ENCODE results near the gene RNFT2. TPM values are rescaled to one million over a fixed set of nuclear protein-coding genes. Genes with fewer than 3 reads are reported as not detected.
"Not testable (repeated sequence)": the region's sequence is repeated elsewhere in the genome, so short reads cannot be mapped to it uniquely, and the experiment has no call there.

Gene RNFT2
- total RNA-seq, 1 experiment from 2014 or later = 4.1 TPM

DNA sequence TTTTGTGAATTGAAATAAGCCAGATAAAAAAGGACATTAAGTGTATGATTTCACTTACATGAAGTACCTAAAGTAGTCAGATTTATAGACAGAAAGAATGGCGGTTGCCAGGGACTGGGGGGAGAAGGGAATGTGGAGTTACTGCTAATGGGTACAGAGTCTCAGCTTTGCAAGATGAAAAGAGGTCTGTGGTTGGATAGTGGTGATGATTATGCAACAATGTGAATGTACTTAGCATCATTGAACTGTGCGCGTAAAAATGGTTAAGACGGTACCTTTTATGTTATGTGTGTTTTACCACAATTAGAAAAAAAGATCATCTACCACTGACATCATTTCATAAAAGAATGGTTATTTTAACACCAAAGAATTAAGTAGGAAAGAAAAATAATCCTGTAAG is 35.9 kb downstream of the RNFT2 start:
- in situ Hi-C loops (cut with HindIII; ENCODE audit: low pct_unique_long_range_greater_than_20kb, low sequenced_read_pairs) = no loop called here
- DNase-seq (ENCODE audit: low read depth) = no peak

DNA sequence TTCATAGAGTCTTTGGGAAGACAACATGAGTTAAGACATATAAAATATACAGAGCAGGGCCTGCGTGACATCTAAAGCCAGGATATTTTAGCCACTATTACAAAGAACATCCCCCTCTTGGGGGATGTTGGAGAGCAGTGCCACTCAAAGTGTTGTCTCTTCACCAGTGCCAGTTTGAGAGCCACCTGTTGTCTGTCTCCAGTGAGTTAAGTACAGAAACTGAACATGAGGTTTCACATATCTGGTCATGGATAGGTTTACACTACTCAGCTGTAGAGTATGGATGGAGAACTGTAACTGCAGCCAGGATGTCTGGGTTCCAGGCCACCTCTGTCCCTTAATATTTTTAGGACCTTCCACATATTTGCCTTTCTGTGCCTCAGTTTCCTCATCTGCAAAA is 39.1 kb downstream of the RNFT2 start:
- in situ Hi-C loops (cut with HindIII; ENCODE audit: low pct_unique_long_range_greater_than_20kb, low sequenced_read_pairs) = no loop called here
- DNase-seq (ENCODE audit: low read depth) = no peak

DNA sequence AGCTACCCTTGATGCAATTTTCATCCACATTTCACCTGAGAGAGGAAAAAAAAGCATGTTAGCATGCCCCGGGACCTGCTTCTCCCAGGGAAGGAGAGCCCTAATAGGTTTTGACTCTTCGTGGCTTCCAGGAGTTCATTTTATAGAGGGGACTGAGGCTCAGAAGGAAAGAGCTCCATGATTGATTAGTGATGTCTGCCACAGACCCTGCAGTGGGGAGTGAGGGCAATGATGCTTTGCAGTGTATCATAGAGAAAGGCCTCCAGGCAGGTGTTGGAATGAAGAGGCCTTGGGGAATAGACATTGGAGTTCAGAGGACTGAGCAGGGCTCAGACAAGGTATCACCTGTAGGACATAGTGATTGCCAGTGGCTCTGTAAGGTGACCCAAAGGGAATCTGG is 41.5 kb downstream of the RNFT2 start:
- in situ Hi-C loops (cut with HindIII; ENCODE audit: low pct_unique_long_range_greater_than_20kb, low sequenced_read_pairs) = no loop called here
- no peak for DNase-seq (ENCODE audit: low read depth)

DNA sequence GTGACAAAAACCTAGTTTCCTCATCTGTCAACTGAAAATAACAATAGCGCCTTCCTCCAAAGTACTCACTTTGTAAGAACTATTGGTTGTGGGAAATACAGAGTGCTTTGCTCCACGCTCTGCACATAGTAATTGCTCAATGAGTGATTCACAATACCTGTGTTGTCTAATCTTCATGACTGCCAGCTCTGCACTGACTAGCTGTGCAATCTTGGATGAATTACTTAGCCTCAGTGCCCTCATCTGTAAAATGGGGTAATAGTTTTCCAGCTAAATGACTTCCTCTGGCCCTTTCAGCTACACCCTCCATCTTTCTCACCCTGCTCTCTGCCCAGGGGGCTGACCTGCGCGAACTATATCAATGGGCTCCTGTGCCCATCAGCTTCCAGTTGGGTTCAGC is 42.8 kb downstream of the RNFT2 start:
- no peak for DNase-seq (ENCODE audit: low read depth)
- in situ Hi-C loops (cut with HindIII; ENCODE audit: low pct_unique_long_range_greater_than_20kb, low sequenced_read_pairs) = no loop called here

DNA sequence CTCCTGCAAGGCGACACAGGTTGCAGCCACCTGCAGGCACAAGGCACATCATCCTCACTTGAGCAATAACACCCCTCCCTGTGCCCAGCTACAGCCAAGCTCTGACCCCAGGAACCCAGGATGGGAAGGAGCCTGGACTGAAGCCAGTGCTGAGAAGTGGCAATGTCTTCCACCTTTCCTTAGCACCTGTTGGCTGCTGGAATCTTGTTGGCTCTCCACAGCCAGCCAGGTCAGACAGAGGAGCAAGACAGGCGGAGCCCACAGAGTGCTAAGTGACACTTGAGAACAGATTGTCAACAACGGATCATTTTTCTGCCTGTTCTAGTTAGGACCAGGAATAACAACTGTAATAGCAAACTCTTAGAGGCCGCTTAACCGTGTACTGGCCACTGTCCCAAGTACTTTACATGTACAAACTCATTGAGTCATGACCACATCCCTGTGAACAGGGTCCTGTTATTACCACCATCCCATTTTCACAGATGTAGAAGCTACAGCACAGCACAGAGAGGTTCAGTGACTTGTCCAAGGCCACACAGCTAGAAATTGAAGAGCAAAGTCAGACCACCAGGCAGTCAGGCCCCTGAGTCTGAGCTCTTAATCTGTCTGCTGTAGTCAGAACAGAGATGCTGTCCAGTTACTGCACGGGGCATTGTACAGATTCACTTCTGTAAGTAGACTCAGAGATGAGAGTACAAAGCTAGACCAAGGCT is 45.6 kb downstream of the RNFT2 start:
- in situ Hi-C loops (cut with HindIII; ENCODE audit: low pct_unique_long_range_greater_than_20kb, low sequenced_read_pairs) = no loop called here
- no peak for DNase-seq (ENCODE audit: low read depth)

DNA sequence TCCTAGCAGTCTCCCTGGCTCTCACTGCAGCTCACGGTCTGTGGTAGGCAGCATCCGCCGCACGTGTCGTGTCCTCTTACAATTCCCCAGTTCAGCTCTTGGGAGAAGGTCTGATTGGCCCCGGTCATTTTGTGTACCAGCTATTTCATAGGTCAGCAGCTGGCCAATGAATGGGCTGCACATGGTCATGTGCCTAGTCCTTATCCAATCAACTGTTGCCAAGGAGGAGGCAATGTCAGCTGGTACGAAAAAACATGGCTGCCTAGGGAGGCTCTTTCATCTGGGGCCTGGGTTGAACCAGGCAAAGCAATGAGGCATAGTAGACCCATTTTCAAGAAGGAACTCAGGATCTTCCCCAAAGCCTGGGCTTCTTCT is 46.1 kb downstream of the RNFT2 start:
- peak; percentile 10 for DNase-seq (ENCODE audit: low read depth)
- in situ Hi-C loops (cut with HindIII; ENCODE audit: low pct_unique_long_range_greater_than_20kb, low sequenced_read_pairs) = no loop called here

DNA sequence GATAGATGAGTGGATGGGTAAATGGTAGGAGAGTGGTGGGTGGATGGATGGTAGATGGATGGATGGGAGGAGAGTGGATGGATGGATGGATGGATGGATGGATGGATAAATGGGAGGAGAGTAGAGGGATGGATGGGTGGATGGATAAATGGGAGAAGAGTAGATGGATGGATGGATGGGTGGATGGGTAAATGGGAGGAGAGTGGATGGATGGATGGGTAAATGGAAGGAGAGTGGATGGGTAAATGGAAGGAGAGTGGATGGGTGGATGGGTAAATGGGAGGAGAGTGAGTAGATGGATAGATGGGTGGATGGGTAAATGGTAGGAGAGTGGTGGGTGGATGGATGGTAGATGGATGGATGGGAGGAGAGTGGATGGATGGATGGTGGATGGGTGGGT is 51.4 kb downstream of the RNFT2 start:
- DNase-seq (ENCODE audit: low read depth); in situ Hi-C loops (cut with HindIII; ENCODE audit: low pct_unique_long_range_greater_than_20kb, low sequenced_read_pairs): not testable (repeated sequence)

DNA sequence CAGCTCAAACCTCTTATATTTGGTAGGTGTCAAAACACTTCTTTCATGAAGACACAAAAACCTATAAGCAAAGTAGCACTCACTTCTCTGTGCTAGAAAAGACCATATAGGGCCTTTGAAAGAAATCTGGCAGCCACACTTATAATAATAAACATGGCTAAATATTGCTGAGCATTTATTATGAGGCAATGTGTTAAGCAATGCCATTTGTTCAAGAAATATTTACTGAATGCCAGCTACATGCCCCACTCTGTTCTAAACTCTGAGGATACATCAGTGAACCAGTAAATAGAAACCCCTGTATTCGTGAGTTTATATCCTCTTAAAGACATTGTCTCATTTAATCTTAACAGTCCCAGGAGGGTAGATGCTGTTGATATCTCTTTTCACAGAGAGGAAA is 52.0 kb downstream of the RNFT2 start:
- no peak for DNase-seq (ENCODE audit: low read depth)
- in situ Hi-C loops (cut with HindIII; ENCODE audit: low pct_unique_long_range_greater_than_20kb, low sequenced_read_pairs) = no loop called here

DNA sequence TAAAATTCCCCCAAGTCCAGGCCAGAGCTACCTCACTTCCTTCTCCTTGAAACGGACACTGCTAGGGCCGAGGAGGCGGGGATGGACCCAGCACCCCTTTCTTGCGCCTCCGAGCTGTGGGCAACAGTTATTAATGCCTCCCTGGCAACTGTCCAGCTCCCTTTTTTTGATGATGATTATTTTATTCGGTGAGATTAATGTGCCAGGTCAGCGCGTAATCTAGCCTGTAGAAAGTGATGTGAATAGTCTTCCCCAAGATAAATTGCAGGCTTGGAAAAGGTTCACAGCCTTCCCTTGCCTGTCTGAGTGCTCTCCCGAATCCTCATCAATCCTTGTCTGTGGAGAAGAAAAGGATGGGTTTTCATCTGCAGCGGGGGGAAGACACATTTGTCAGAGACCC is 54.3 kb downstream of the RNFT2 start:
- DNase-seq (ENCODE audit: low read depth) = no peak
- in situ Hi-C loops (cut with HindIII; ENCODE audit: low pct_unique_long_range_greater_than_20kb, low sequenced_read_pairs) = no loop called here

DNA sequence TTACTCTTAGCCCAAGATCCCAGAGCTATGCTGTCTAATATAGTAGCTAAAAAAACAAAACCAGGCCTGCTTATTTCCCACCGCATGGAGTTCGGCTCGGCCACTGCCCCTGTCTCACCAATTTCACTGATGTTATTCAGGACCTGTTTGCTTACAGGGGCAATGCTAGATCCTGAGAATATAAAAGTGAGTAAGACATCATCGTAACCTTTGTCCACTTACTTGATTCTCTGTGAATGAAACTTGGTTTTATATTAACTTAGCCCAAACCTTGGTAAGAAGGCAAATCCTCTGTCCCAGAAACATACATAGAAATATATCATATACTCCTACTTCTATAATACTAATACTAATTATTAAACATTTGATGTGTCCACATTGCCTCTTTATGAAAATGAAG is 56.6 kb downstream of the RNFT2 start:
- in situ Hi-C loops (cut with HindIII; ENCODE audit: low pct_unique_long_range_greater_than_20kb, low sequenced_read_pairs) = no loop called here
- no peak for DNase-seq (ENCODE audit: low read depth)

DNA sequence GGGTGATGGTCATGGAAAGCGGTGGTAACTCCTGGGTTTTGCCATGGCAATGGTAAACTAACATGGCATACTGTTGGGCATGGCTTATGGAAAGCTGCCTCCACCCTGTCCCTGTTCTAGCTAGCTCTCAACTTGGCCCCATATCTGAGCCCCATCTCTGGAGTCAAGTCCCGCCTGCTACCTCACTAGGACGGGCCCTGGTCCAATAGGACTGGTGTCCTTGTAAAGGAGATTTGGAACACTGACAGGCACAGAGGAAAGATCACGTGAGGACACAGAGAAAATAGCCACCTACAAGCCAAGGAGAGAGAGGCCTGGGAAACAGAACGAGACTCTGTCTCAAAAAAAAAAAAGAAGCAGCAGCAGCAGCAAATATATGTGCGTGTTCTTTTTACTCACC is 59.8 kb downstream of the RNFT2 start:
- DNase-seq (ENCODE audit: low read depth) = no peak
- in situ Hi-C loops (cut with HindIII; ENCODE audit: low pct_unique_long_range_greater_than_20kb, low sequenced_read_pairs) = no loop called here

DNA sequence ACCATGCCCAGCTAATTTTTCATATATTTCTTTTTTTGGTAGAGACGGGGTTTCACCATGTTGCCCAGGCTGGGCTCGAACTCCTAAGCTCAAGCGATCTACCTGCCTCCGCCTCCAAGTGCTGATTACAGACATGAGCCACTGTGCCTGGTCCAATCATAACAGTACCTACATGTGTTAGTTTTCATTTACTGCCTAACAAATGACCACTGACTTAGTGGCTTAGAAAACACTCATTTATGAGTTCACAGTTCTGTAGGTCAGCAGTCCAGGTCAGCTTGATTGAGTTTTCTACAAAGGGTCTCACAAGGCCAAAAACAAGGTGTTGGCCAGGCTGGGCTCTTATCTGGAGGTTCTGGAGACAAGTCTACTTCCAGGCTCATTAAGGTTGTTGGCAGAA is 60.6 kb downstream of the RNFT2 start:
- DNase-seq (ENCODE audit: low read depth) = no peak
- in situ Hi-C loops (cut with HindIII; ENCODE audit: low pct_unique_long_range_greater_than_20kb, low sequenced_read_pairs) = no loop called here

DNA sequence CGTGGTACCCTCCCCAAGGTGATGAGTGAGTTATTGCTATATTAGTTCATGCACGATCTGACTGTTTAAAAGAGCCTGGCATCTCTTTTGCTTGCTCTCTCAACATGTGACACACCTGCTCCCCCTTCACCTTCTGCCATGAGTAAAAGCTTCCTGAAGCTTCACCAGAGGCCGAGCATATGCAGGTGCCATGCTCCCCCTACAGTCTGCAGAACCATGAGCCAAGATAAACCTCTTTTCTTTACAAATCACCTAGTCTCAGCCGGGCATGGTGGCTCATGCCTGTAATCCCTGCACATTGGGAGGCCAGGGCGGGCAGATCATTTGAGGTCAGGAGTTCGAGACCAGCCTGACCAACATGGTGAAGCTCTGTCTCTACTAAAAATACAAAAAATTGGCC is 61.8 kb downstream of the RNFT2 start:
- in situ Hi-C loops (cut with HindIII; ENCODE audit: low pct_unique_long_range_greater_than_20kb, low sequenced_read_pairs) = no loop called here
- DNase-seq (ENCODE audit: low read depth) = no peak

DNA sequence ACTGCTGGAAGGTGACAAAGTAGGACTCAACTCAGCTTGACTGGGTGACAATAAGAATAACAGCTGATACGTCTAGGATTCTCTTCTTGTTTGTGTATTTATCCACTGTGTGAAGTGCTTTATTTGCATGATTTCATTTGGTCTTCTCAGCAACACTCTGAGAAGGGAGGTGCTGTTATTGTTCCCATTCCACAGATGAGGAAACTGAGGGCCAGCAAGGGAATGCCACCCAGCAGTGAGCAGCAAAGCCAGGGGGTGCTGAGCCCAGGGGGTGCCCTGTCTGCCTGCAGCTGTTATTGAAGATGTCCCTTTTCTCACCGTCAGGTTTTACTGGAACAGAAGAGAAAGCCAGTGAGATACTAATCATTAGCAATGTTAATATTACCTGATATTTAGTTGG is 62.8 kb downstream of the RNFT2 start:
- DNase-seq (ENCODE audit: low read depth) = no peak
- in situ Hi-C loops (cut with HindIII; ENCODE audit: low pct_unique_long_range_greater_than_20kb, low sequenced_read_pairs) = no loop called here

DNA sequence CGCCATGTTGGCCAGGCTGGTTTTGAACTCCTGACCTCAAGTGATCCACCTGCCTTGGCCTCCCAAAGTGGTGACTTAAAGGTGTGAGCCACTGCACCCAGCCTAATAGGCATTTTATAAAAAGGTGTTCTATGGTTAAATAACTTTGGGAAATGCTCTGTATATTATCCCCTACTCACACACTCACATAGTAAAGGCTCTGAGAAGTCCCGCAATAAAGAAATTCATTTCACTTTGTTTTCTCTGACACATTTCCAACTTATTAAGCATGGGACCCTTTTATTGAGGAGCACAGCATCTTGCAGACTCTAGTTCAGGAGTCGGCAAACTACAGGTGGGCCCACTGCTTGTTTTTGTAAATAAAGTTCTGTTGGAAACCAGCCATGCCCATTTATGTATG is 63.9 kb downstream of the RNFT2 start:
- no peak for DNase-seq (ENCODE audit: low read depth)
- in situ Hi-C loops (cut with HindIII; ENCODE audit: low pct_unique_long_range_greater_than_20kb, low sequenced_read_pairs) = no loop called here

DNA sequence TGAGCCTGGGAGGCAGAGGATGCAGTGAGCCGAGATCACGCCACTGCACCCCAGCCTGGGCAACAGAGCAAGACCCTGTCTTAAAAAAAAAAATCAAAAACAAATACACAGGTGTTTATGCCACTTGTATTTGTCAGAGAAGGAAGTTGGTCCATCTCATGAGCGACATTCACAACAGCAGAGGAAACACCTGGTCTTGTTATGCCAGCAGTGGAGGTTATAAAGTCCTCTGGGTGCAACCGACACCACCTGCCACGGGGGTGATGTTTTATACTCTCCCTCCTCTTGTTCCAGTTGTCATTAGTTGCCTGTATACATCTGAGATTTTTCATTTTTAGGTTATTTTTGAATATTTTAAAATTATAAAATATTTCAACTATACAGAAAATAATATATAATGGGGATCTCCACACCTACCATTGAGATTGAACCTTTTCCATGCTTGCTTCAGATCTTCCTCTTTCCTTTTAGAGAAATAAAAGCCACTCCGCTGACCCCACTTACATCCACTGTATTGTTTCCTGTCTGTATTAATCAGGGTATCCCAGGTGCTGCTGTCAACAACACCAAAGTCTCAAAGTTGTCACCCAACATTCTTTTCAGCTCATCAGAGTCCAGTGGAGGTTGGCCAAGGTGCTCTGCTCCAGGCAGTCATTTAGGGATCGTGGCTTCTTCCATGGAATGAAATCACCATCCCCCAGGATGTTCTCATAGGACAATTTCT is 65.1 kb downstream of the RNFT2 start:
- in situ Hi-C loops (cut with HindIII; ENCODE audit: low pct_unique_long_range_greater_than_20kb, low sequenced_read_pairs) = no loop called here

DNA sequence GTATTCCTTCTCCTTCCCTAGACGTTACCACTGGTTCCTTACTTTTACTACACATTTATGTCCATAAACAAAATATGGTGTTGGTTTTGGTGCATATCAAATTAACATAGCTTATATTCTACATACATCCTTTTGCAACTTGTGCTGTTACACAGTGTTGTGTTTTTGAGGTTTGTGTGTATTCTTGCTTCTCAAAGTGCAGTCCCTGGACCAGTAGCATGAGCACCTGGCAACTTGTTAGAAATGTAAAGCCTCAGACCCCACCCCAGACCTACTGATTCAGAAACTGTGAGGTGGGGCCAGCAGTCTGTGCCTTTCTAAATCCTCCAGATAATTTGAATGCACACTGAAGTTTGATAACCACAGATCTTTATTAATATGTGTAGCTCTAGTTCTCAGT is 65.9 kb downstream of the RNFT2 start:
- in situ Hi-C loops (cut with HindIII; ENCODE audit: low pct_unique_long_range_greater_than_20kb, low sequenced_read_pairs) = no loop called here
- DNase-seq (ENCODE audit: low read depth) = no peak

More for the DNA sequence above, 65.1 kb downstream of the RNFT2 start:
- DNase-seq (ENCODE audit: low read depth) = no peak

DNA sequence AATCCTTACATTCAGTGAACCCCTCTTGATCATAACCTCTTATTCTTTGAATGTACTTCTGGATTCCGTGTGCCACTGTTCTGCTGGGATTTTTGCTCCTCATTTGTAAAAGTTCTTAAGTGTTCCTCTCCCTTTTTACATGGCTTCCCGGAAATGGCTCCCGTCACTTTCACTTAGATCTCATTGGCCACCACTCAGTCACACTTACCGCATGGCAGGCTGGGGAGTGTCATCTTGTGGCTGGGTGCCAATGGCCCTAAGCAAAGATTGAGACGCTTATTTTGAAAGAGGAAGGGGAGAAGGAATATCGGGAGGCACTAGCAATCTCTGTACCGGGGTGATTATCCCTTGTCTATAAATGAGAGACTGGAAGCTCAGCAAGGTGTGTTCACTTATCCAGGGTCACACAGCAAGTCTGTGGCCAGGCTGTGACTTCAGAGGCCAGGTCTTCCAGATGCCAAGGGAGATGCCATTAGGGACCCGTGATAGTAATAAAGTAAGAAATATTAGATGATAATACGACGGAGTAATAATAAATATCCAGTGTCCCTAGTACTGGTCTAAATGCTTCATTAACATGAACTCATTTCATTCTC is 68.8 kb downstream of the RNFT2 start:
- DNase-seq (ENCODE audit: low read depth) = no peak
- in situ Hi-C loops (cut with HindIII; ENCODE audit: low pct_unique_long_range_greater_than_20kb, low sequenced_read_pairs) = no loop called here

DNA sequence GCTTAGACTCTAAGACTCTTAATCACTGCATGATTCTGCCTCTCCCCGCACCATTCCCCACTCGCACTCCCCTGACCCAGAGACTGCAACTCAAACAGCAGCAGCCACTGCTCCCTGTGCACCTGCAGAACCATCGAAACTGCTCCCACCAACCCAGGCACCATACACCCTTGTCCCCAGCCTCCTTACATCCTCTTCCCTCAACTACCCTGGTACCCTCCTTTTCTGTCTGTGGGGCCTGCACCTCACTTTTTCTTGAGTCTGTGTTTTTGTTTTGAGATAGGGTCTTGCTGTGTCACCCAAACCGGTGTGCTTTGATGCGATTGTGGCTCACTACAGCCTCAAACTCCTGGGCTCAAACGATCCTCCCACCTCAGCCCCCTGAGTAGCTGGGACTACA is 69.4 kb downstream of the RNFT2 start:
- in situ Hi-C loops (cut with HindIII; ENCODE audit: low pct_unique_long_range_greater_than_20kb, low sequenced_read_pairs) = no loop called here
- no peak for DNase-seq (ENCODE audit: low read depth)

Data from Caki2 (cell line).